Placental pericyte (primary cell): ENCODE measurements around the gene MALRD1. TPM values are rescaled to one million over a fixed set of nuclear protein-coding genes. Genes with fewer than 3 reads are reported as not detected.

Experiments
- small RNA-seq: library from RNA; depleted of rRNA; stranded (forward); fragments of <200 nt; gene quantifications from one replicate; pipeline ENCODE3, GENCODE V24; 2012; ENCODE audit warnings: low replicate concordance
- total RNA-seq: library from RNA; depleted of rRNA; stranded (reverse); fragments of >200 nt; gene quantifications from 2 replicates; pipeline ENCODE4 v1.2.3, GENCODE V29; 2012

The MALRD1 gene
- not detected in 2 replicates for total RNA-seq

DNA sequence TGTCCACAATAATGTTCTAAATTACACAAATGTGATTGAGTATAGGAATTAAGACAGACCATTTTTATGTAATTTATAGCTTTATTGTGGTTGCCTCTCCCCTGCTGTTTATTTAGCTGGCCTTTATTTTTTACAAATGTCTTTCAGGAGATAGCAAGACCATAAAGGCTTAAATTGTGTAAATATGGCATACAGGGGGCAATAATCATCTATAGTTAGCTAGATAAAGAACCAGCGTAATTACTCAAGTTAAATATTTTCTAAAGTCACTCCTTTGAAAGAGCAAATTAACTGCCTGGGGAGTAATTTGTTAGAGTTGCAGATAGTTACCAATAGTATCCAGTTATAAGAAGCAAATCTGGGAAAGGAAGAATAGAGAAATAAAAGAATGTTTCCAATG lies at the start of gene MALRD1:
Gene MALRD1, plus strand, starts transcription at position 313 of the 400 bp plus-strand sequence. CDS start 138 bp downstream, outside the sequence.

Small RNAs within 50 kb of the gene (small RNA-seq; reads per million reads assigned to genes)
- gene AL354695.1 (not detected), gene HMGN1P20 (not detected), gene RF00012 (not detected), gene RNA5SP303 (5.5 reads per million, percentile 89 among the genes with 10 or more reads in this experiment)
